Skin epidermis (tissue), 12 donors: Measurements from ENCODE around the gene EZH1.

Experiments used
- H3K27ac ChIP-seq, 21 experiments: fragments of 200-600 bp; sonication (generic) in 11 of 21; one replicate each; pipeline ENCODE4 v1.5.0; 2020; ENCODE audit warnings: mild to moderate bottlenecking in 3 of 21, inconsistent platforms in 2 of 21, moderate library complexity in 2 of 21
- H3K4me3 ChIP-seq, 7 experiments: fragments of 200-600 bp; sonication (generic) in 2 of 7; one replicate each; pipeline ENCODE4 v1.5.0; 2020; ENCODE audit warnings: inconsistent platforms in 2 of 7, mild to moderate bottlenecking in 2 of 7, moderate library complexity in 1 of 7

Gene EZH1

GRCh38 chr17:42657824-42658588 lies 86.8 kb downstream of the EZH1 start:
- Histone ChIP-seq H3K4me3 (no peak overlapping the region), H3K27ac (peak overlapping the region in 1 of 21 experiments; percentile 81)

GRCh38 chr17:42655528-42655927 lies 89.3 kb downstream of the EZH1 start:
- H3K4me3 ChIP-seq, result no peak overlapping the region
- peak overlapping the region in 1 of 21 experiments; percentile 49 for H3K27ac ChIP-seq

- Histone ChIP-seq H3K27ac (peak overlapping the region in 20 of 21 experiments; percentile 38 to 88 (median 75)), H3K4me3 (peak overlapping the region in 6 of 7 experiments; percentile 4 to 34 (median 20))
Measured at GRCh38 chr17:42653179-42654124, 91.4 kb downstream of the EZH1 start.

- Histone ChIP-seq H3K4me3 (no peak overlapping the region), H3K27ac (no peak overlapping the region)
Measured at GRCh38 chr17:42651392-42651791, 93.4 kb downstream of the EZH1 start.
